Loucy (cell line): Measurements from ENCODE around the gene SLC6A18.

Source experiments
- H2AFZ ChIP-seq: fragments of 200-600 bp; sonication (generic); 2 replicates; pipeline ENCODE4 v1.6.0; 2016; ENCODE audit warnings: antibody characterized with exemption, mild to moderate bottlenecking, low read length, moderate library complexity
- H3F3A ChIP-seq: fragments of 200-600 bp; 2 replicates; pipeline ENCODE4 v1.6.0; 2016; ENCODE audit warnings: antibody characterized with exemption, low read depth, mild to moderate bottlenecking
- H3K27me3 ChIP-seq: fragments of 200-600 bp; sonication (generic); 2 replicates; pipeline ENCODE4 v1.6.1; 2014; ENCODE audit warnings: low read length, mild to moderate bottlenecking; ENCODE audit not compliant: insufficient read depth, poor library complexity, severe bottlenecking
- H3K36me3 ChIP-seq: fragments of 200-600 bp; sonication (generic); 2 replicates; pipeline ENCODE4 v1.6.1; 2016; ENCODE audit warnings: low read length; ENCODE audit not compliant: insufficient read depth
- H3K4me1 ChIP-seq: fragments of 200-600 bp; sonication (generic); 2 replicates; pipeline ENCODE4 v1.5.1; 2014; ENCODE audit warnings: low read length, mild to moderate bottlenecking; ENCODE audit not compliant: insufficient read depth, poor library complexity, severe bottlenecking
- H3K4me2 ChIP-seq: fragments of 200-600 bp; sonication (generic); 2 replicates; pipeline ENCODE4 v1.6.0; 2014; ENCODE audit warnings: antibody characterized with exemption, low read length, low read depth, mild to moderate bottlenecking; ENCODE audit not compliant: poor library complexity, severe bottlenecking
- H3K4me3 ChIP-seq: fragments of 200-600 bp; sonication (generic); 2 replicates; pipeline ENCODE4 v1.5.1; 2014; ENCODE audit warnings: low read length, mild to moderate bottlenecking, mixed read lengths; ENCODE audit not compliant: poor library complexity, severe bottlenecking
- H3K79me2 ChIP-seq: fragments of 200-600 bp; sonication (generic); 2 replicates; pipeline ENCODE4 v1.6.1; 2014; ENCODE audit warnings: low read length; ENCODE audit not compliant: insufficient read depth
- H3K9ac ChIP-seq: fragments of 200-600 bp; sonication (generic); 2 replicates; pipeline ENCODE4 v1.6.0; 2014; ENCODE audit warnings: mild to moderate bottlenecking, low read depth, low read length, moderate library complexity; ENCODE audit not compliant: poor library complexity, severe bottlenecking
- H3K9me2 ChIP-seq: fragments of 200-600 bp; sonication (generic); replicated peaks from 2 replicates; pipeline ENCODE4 v1.6.1; 2016; ENCODE audit warnings: low read depth, low read length, mixed read lengths
- H3K9me3 ChIP-seq: fragments of 200-600 bp; sonication (generic); 2 replicates; pipeline ENCODE4 v1.6.1; 2014; ENCODE audit warnings: mild to moderate bottlenecking, antibody characterized with exemption, low read length, low read depth; ENCODE audit not compliant: insufficient read depth
- H4K20me1 ChIP-seq: fragments of 200-600 bp; sonication (generic); 2 replicates; pipeline ENCODE4 v1.6.0; 2014; ENCODE audit warnings: antibody characterized with exemption, low read length, mild to moderate bottlenecking; ENCODE audit not compliant: insufficient read depth, poor library complexity, severe bottlenecking
- EZH2phosphoT487 ChIP-seq: fragments of 200-600 bp; IDR thresholded peaks from 2 replicates; pipeline ENCODE4 v1.6.1; 2018; ENCODE audit warnings: antibody characterized with exemption, mild to moderate bottlenecking, moderate library complexity, borderline replicate concordance
- TF ChIP-seq, protein P1 (sequence below): fragments of 200-600 bp; sonication (generic); conservative IDR thresholded peaks from 2 replicates; pipeline ENCODE4 v1.5.1; 2014; ENCODE audit warnings: mild to moderate bottlenecking, antibody characterized with exemption, low read length

Gene SLC6A18

DNA sequence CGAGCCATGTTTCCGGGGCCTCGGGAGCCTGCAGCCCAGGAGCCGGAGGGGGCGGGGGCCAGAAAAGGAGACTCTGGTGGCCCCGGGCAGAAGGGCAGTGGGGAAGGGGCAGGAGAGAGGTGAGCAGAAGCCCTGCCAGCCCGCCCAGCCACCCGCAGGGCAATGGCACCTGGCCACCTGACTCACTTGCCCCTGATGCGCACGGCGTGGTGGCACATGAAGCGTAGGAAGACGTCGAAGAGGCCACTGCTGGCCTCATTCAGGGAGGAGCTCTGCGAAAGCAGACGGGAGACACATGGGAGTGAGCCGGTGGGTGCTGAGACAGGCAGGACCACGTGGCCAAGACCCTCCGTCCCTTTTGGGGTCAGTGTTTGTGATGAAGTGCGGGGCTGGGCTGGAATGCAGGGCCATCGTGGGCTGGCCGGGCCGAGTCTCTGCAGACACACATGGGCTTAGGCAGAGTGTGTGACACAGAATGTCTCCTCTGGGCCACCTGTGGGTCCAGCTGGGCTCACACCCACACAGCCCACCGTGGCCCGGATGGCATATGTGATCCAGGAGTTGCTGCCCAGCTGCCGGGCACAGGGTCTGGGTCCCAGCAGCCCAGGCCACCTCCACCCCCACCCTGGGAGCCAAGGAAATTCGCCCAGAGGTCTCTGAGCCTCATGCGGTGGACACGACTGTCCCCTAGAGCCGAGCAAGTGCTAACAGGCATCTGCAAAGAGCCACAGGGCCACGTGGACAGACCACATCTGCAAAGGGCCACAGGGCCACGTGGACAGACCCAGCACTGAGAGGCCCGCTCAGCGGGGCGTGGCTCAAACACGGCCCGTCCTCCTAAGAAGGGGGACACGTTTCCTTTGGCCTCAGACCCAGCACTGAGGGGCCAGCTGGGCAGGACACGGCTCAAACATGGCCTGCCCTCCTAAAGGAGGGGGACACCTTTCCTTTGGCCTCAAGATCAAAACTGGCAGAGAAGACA, 46.0 kb downstream of the SLC6A18 start:
- H3K9me2 ChIP-seq: no peaks in the 10 kb centered on the region
- no peak overlapping the region for H3K4me3 ChIP-seq
- peaks cover 7% of the 10 kb centered on the region for H3K4me1 ChIP-seq
- no peaks in the 10 kb centered on the region for H3F3A ChIP-seq
- no peak overlapping the region for H2AFZ ChIP-seq
- H3K79me2 ChIP-seq: no peaks in the 10 kb centered on the region
- no peaks in the 10 kb centered on the region for H3K27me3 ChIP-seq
- no peak for TF ChIP-seq EZH2phosphoT487
- TF ChIP-seq, protein P1, sequence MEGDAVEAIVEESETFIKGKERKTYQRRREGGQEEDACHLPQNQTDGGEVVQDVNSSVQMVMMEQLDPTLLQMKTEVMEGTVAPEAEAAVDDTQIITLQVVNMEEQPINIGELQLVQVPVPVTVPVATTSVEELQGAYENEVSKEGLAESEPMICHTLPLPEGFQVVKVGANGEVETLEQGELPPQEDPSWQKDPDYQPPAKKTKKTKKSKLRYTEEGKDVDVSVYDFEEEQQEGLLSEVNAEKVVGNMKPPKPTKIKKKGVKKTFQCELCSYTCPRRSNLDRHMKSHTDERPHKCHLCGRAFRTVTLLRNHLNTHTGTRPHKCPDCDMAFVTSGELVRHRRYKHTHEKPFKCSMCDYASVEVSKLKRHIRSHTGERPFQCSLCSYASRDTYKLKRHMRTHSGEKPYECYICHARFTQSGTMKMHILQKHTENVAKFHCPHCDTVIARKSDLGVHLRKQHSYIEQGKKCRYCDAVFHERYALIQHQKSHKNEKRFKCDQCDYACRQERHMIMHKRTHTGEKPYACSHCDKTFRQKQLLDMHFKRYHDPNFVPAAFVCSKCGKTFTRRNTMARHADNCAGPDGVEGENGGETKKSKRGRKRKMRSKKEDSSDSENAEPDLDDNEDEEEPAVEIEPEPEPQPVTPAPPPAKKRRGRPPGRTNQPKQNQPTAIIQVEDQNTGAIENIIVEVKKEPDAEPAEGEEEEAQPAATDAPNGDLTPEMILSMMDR: no peak
- no peak overlapping the region for H3K4me2 ChIP-seq
- no peaks in the 10 kb centered on the region for H4K20me1 ChIP-seq
- no peaks in the 10 kb centered on the region for H3K9me3 ChIP-seq
- H3K9ac ChIP-seq: no peak overlapping the region
- no peaks in the 10 kb centered on the region for H3K36me3 ChIP-seq

DNA sequence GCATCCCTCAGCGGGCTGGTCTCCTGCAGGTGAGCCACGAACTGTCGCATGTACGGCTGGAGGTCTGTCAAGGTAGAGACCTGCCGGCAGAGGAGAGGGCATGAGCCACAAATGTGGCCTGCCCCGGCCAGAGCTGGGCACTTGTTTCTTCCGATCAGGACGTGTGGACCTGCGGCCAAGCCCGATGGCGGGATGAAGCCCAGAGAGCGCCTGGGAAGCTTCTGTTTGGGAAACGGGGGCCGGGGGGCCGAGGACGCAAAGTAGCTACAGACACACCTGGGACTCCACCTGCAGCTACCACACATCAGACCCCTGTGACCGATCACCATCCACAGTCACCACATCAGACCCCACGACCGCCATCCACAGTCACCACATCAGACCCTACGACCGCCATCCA, 47.0 kb downstream of the SLC6A18 start:
- Histone ChIP-seq H3K9ac (no peak overlapping the region), H2AFZ (no peak overlapping the region), H3K4me3 (no peak overlapping the region)

DNA sequence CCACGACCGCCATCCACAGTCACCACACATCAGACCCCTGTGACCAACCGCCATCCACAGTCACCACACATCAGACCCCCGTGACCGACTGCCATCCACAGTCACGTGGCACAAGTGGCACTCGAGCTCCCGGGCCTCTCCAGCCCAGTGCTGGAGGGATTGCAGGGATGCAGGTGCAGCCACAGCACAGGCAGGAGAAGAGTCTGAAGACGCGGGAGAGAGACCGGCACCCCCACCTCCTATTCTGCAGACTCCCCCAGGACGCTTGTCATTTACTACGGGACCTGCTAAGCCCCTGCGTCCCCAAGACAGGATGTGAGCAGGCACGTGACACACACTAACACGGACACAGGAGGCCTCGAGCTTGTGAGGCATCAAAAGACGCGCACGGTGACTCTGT, 48.6 kb downstream of the SLC6A18 start:
- Histone ChIP-seq H3K9me2 (no peaks in the 10 kb centered on the region), H3K79me2 (no peaks in the 10 kb centered on the region), H2AFZ (no peak overlapping the region), H4K20me1 (no peaks in the 10 kb centered on the region), H3K4me2 (no peak overlapping the region), H3K4me3 (no peak overlapping the region), H3K9me3 (no peaks in the 10 kb centered on the region), H3K4me1 (peaks cover 7% of the 10 kb centered on the region), H3F3A (no peaks in the 10 kb centered on the region), H3K27me3 (no peaks in the 10 kb centered on the region), H3K36me3 (no peaks in the 10 kb centered on the region), H3K9ac (no peak overlapping the region)
- TF ChIP-seq EZH2phosphoT487: no peak
- TF ChIP-seq, protein P1: no peak

More for the DNA sequence above, 47.0 kb downstream of the SLC6A18 start:
- Histone ChIP-seq H3K4me2 (no peak overlapping the region), H3K36me3 (no peaks in the 10 kb centered on the region), H3K79me2 (no peaks in the 10 kb centered on the region), H4K20me1 (no peaks in the 10 kb centered on the region), H3F3A (no peaks in the 10 kb centered on the region), H3K4me1 (peaks cover 7% of the 10 kb centered on the region), H3K9me2 (no peaks in the 10 kb centered on the region), H3K27me3 (no peaks in the 10 kb centered on the region), H3K9me3 (no peaks in the 10 kb centered on the region)
- TF ChIP-seq, protein P1: no peak
- no peak for TF ChIP-seq EZH2phosphoT487
